ENCODE measurements around the gene LRBA.
"Not testable (repeated sequence)": the region's sequence is repeated elsewhere in the genome, so short reads cannot be mapped to it uniquely, and the experiment has no call there.

Gene LRBA

GRCh38 chr4:150661551-150661950, 353.5 kb downstream of the LRBA start:
- DNase-seq; intact Hi-C loops (cut with DNase I): not testable (repeated sequence)

- not testable (repeated sequence) for DNase-seq
Observed at GRCh38 chr4:150658258-150658657, 356.8 kb downstream of the LRBA start.

GRCh38 chr4:150656891-150657290, 358.2 kb downstream of the LRBA start:
- no peak for DNase-seq
- intact Hi-C loops (cut with DNase I), result no loop called here

More at GRCh38 chr4:150658258-150658657, 356.8 kb downstream of the LRBA start:
- intact Hi-C loops (cut with DNase I), result not testable (repeated sequence)

GRCh38 chr4:150650751-150651150, 364.3 kb downstream of the LRBA start:
- no peak for DNase-seq
- intact Hi-C loops (cut with DNase I), result no loop called here

- intact Hi-C loops (cut with DNase I), result no loop called here
- no peak for DNase-seq
Observed at GRCh38 chr4:150648123-150648522, 367.0 kb downstream of the LRBA start.

- no peak for DNase-seq
- intact Hi-C loops (cut with DNase I), result no loop called here
Observed at GRCh38 chr4:150647008-150647407, 368.1 kb downstream of the LRBA start.

GRCh38 chr4:150641612-150642011, 373.5 kb downstream of the LRBA start:
- intact Hi-C loops (cut with DNase I), result no loop called here
- DNase-seq, result no peak

- DNase-seq, result no peak
- intact Hi-C loops (cut with DNase I), result no loop called here
Observed at GRCh38 chr4:150632639-150633038, 382.4 kb downstream of the LRBA start.

GRCh38 chr4:150628073-150628472, 387.0 kb downstream of the LRBA start:
- intact Hi-C loops (cut with DNase I), result no loop called here
- no peak for DNase-seq

GRCh38 chr4:150625033-150625432, 390.1 kb downstream of the LRBA start:
- DNase-seq, result no peak
- intact Hi-C loops (cut with DNase I), result no loop called here

GRCh38 chr4:150624055-150624454, 391.0 kb downstream of the LRBA start:
- DNase-seq, result no peak
- intact Hi-C loops (cut with DNase I), result no loop called here

- intact Hi-C loops (cut with DNase I), result no loop called here
- no peak for DNase-seq
Observed at GRCh38 chr4:150619042-150619441, 396.0 kb downstream of the LRBA start.

GRCh38 chr4:150609131-150609530, 406.0 kb downstream of the LRBA start:
- DNase-seq, result no peak
- intact Hi-C loops (cut with DNase I), result no loop called here

- intact Hi-C loops (cut with DNase I), result no loop called here
- DNase-seq, result no peak
Observed at GRCh38 chr4:150600812-150601445, 414.2 kb downstream of the LRBA start.

- intact Hi-C loops (cut with DNase I), result no loop called here
Observed at GRCh38 chr4:150599547-150599946, 415.5 kb downstream of the LRBA start.

GRCh38 chr4:150598909-150599308, 416.2 kb downstream of the LRBA start:
- intact Hi-C loops (cut with DNase I), result no loop called here

More at GRCh38 chr4:150599547-150599946, 415.5 kb downstream of the LRBA start:
- DNase-seq, result no peak

GRCh38 chr4:150593996-150594395, 421.1 kb downstream of the LRBA start:
- intact Hi-C loops (cut with DNase I), result no loop called here
- DNase-seq, result no peak

More at GRCh38 chr4:150598909-150599308, 416.2 kb downstream of the LRBA start:
- DNase-seq, result no peak

- DNase-seq, result no peak
- intact Hi-C loops (cut with DNase I), result no loop called here
Observed at GRCh38 chr4:150591904-150592303, 423.2 kb downstream of the LRBA start.

- intact Hi-C loops (cut with DNase I), result no loop called here
Observed at GRCh38 chr4:150591406-150591805, 423.7 kb downstream of the LRBA start.

GRCh38 chr4:150590631-150591030, 424.5 kb downstream of the LRBA start:
- intact Hi-C loops (cut with DNase I), result no loop called here
- DNase-seq, result no peak

More at GRCh38 chr4:150591406-150591805, 423.7 kb downstream of the LRBA start:
- DNase-seq, result no peak

GRCh38 chr4:150589157-150589556, 425.9 kb downstream of the LRBA start:
- intact Hi-C loops (cut with DNase I), result no loop called here
- no peak for DNase-seq
